HCT116 (cell line): ENCODE measurements around the gene ADARB1. TPM values are rescaled to one million over a fixed set of nuclear protein-coding genes. Genes with fewer than 3 reads are reported as not detected.

Experiments used
- ATAC-seq: fragments of 200-7000 bp; cut with Tn5 transposase; 2 replicates; pipeline ENCODE4 v1.9.1; 2020; ENCODE audit warnings: mild to moderate bottlenecking, moderate library complexity
- BruUV-seq: library from RNA; stranded (reverse); fragments of 400-500 nt; replicated peaks from 2 replicates; lab custom pipeline; 2021; lab: Mats Ljungman, UMichigan
- CTCF ChIA-PET: fragments of 300-600 bp; sonication (Branson Sonifier 250); formaldehyde crosslinking; loops from one replicate; lab custom pipeline; 2021; ENCODE audit warnings: antibody characterized with exemption; lab: Charles Lee
- POLR2A ChIA-PET: fragments of 300-600, 350-600 bp; sonication (Branson Sonifier 250); formaldehyde crosslinking; loops from one replicate; lab custom pipeline; 2021; ENCODE audit warnings: antibody characterized with exemption; lab: Charles Lee
- RAD21 ChIA-PET, 2 experiments: fragments of 300-600 bp; sonication (Branson Sonifier 250); formaldehyde crosslinking; loops; one replicate each; lab custom pipeline; 2023; ENCODE audit warnings: low total read pairs in 2 of 2; ENCODE audit not compliant: uncharacterized antibody in 2 of 2, unreplicated experiment in 2 of 2, low non-redundant PET in 1 of 2; lab: Charles Lee
- DNase-seq: peaks from one replicate; pipeline ENCODE4 v3.0.0-alpha.2; 2010; ENCODE audit warnings: low read depth, low spot score
- H2AFZ ChIP-seq: fragments of 200-600 bp; shearing (Covaris generic), sonication (generic); 2 replicates; pipeline ENCODE4 v1.6.1; 2017; ENCODE audit warnings: low read depth, mixed run types, mixed read lengths, antibody characterized with exemption, low read length; ENCODE audit not compliant: poor library complexity, severe bottlenecking
- H3K27ac ChIP-seq: 2 replicates; pipeline ENCODE4 v1.5.1; 2012; ENCODE audit warnings: low read depth, low read length
- H3K27me3 ChIP-seq: fragments of 200-600 bp; sonication (generic); 2 replicates; pipeline ENCODE4 v1.6.1; 2016; ENCODE audit warnings: mixed run types, low read length, mixed read lengths; ENCODE audit not compliant: insufficient read depth
- H3K36me3 ChIP-seq, 2 experiments: fragments of 200-500 bp in 1 of 2; fragments of 200-600 bp in 1 of 2; sonication (Bioruptor generic) in 1 of 2; sonication (generic) in 1 of 2; 2 replicates each; pipeline versions ENCODE4 v1.5.1 to v1.6.1; 2014 to 2016; ENCODE audit warnings: low read length in 2 of 2, inconsistent platforms in 1 of 2, mixed read lengths in 1 of 2, mixed run types in 1 of 2; ENCODE audit not compliant: insufficient read depth in 2 of 2, control insufficient read depth in 1 of 2
- H3K4me1 ChIP-seq, 2 experiments: fragments of 200-600 bp in 1 of 2; sonication (generic) in 1 of 2; 2 replicates each; pipeline versions ENCODE4 v1.5.1 to v1.6.1; 2012 to 2017; ENCODE audit warnings: low read length in 2 of 2, inconsistent platforms in 1 of 2, mild to moderate bottlenecking in 1 of 2, mixed read lengths in 1 of 2, mixed run types in 1 of 2, moderate library complexity in 1 of 2; ENCODE audit not compliant: insufficient read depth in 2 of 2, control insufficient read depth in 1 of 2
- H3K4me2 ChIP-seq: fragments of 200-600 bp; sonication (generic); 2 replicates; pipeline ENCODE4 v1.6.1; 2017; ENCODE audit warnings: mixed run types, low read length, mixed read lengths
- H3K4me3 ChIP-seq, 2 experiments: fragments of 200-600 bp in 1 of 2; sonication (generic) in 1 of 2; replicated peaks in 1 of 2; 2 replicates each; pipeline ENCODE4 v1.5.1; 2011 to 2016; ENCODE audit warnings: low read length in 2 of 2, control low read depth in 1 of 2, low read depth in 1 of 2, mild to moderate bottlenecking in 1 of 2, mixed read lengths in 1 of 2, mixed run types in 1 of 2
- H3K79me2 ChIP-seq: fragments of 200-600 bp; sonication (generic); 2 replicates; pipeline ENCODE4 v1.6.1; 2017; ENCODE audit warnings: mild to moderate bottlenecking, mixed run types, low read length, moderate library complexity, mixed read lengths; ENCODE audit not compliant: insufficient read depth
- H3K9ac ChIP-seq: fragments of 200-600 bp; sonication (generic); 2 replicates; pipeline ENCODE4 v1.6.1; 2016; ENCODE audit warnings: low read length, mixed read lengths
- H3K9me2 ChIP-seq: fragments of 200-600 bp; sonication (generic), shearing (Covaris generic); 2 replicates; pipeline ENCODE4 v1.6.1; 2017; ENCODE audit warnings: mixed run types, mild to moderate bottlenecking, moderate library complexity; ENCODE audit not compliant: insufficient read depth
- H3K9me3 ChIP-seq, 2 experiments: fragments of 200-500 bp in 1 of 2; fragments of 200-600 bp in 1 of 2; sonication (Bioruptor generic) in 1 of 2; sonication (generic) in 1 of 2; 2 replicates each; pipeline ENCODE4 v1.6.1; 2014 to 2017; ENCODE audit warnings: low read length in 2 of 2, mixed read lengths in 2 of 2, inconsistent platforms in 1 of 2, low read depth in 1 of 2, mild to moderate bottlenecking in 1 of 2, mixed run types in 1 of 2, moderate library complexity in 1 of 2; ENCODE audit not compliant: control insufficient read depth in 1 of 2, insufficient read depth in 1 of 2
- H4K20me1 ChIP-seq: fragments of 200-600 bp; sonication (generic), shearing (Covaris generic); 2 replicates; pipeline ENCODE4 v1.6.1; 2017; ENCODE audit warnings: mixed run types, mild to moderate bottlenecking, moderate library complexity; ENCODE audit not compliant: insufficient read depth
- ATF3 ChIP-seq: IDR thresholded peaks from 2 replicates; pipeline ENCODE4 v1.6.1; 2012
- EGR1 ChIP-seq: IDR thresholded peaks from 2 replicates; pipeline ENCODE4 v1.6.1; 2012; ENCODE audit warnings: low read depth
- MAX ChIP-seq: IDR thresholded peaks from 2 replicates; pipeline ENCODE4 v1.6.1; 2012
- POLR2A ChIP-seq: IDR thresholded peaks from 2 replicates; pipeline ENCODE4 v1.7.0; 2011; ENCODE audit warnings: borderline replicate concordance; ENCODE audit not compliant: insufficient read depth, insufficient read length; ENCODE audit errors: extremely low read depth
- POLR2AphosphoS5 ChIP-seq: IDR thresholded peaks from 2 replicates; pipeline ENCODE4 v1.6.1; 2011; ENCODE audit warnings: mild to moderate bottlenecking, low read depth, low read length, moderate library complexity
- RAD21 ChIP-seq: IDR thresholded peaks from 2 replicates; pipeline ENCODE4 v1.6.1; 2012; ENCODE audit warnings: low read depth, mild to moderate bottlenecking
- REST ChIP-seq: IDR thresholded peaks from 2 replicates; pipeline ENCODE4 v1.6.1; 2012; ENCODE audit warnings: low read depth
- SIN3A ChIP-seq: IDR thresholded peaks from 2 replicates; pipeline ENCODE4 v1.6.1; 2012; ENCODE audit warnings: low read depth
- SP1 ChIP-seq: IDR thresholded peaks from 2 replicates; pipeline ENCODE4 v1.6.1; 2012; ENCODE audit warnings: low read depth
- SRF ChIP-seq: IDR thresholded peaks from 2 replicates; pipeline ENCODE4 v1.6.1; 2012; ENCODE audit warnings: low read depth
- TCF7L2 ChIP-seq: IDR thresholded peaks from 2 replicates; pipeline ENCODE4 v1.7.0; 2011; ENCODE audit warnings: borderline replicate concordance, inconsistent platforms; ENCODE audit not compliant: insufficient read depth, insufficient read length; ENCODE audit errors: extremely low read depth
- ZBTB33 ChIP-seq: IDR thresholded peaks from 2 replicates; pipeline ENCODE4 v1.6.1; 2011; ENCODE audit warnings: mild to moderate bottlenecking, low read length, moderate library complexity; ENCODE audit not compliant: insufficient replicate concordance; ENCODE audit errors: extremely low read depth
- ZFX ChIP-seq: fragments of 450-650 bp; IDR thresholded peaks from 2 replicates; pipeline ENCODE4 v1.6.1; 2017
- intact Hi-C: fragments of 100-400 bp; cut with micrococcal nuclease; formaldehyde crosslinking; loops from 2 replicates; pipeline ENCODE4 v1.10.0; 2022
- total RNA-seq: library from RNA; stranded (reverse); gene quantifications from one replicate; pipeline ENCODE4 v1.2.1, GENCODE V29; 2021; ENCODE audit not compliant: unreplicated experiment

The ADARB1 gene
- total RNA-seq, 1 experiment from 2014 or later, result 13.5 TPM

GRCh38 chr21:45147473-45148315 is 73.3 kb downstream of the ADARB1 start:
- peaks cover 8 to 18% of the 10 kb centered on the region in 2 experiments; a peak in 3 of 4 replicates for H3K4me1 ChIP-seq
- TF ChIP-seq MAX, result no peak
- TF ChIP-seq POLR2A, result no peak
- no peak for TF ChIP-seq TCF7L2
- no peak for TF ChIP-seq REST
- no peak for TF ChIP-seq RAD21
- no peak for TF ChIP-seq POLR2AphosphoS5
- TF ChIP-seq SIN3A, result no peak
- TF ChIP-seq EGR1, result no peak
- no peak for TF ChIP-seq ZBTB33
- no peak for TF ChIP-seq SRF
- no peak for TF ChIP-seq SP1
- no peak for TF ChIP-seq ZFX
- TF ChIP-seq ATF3, result no peak
- TF ChIP-seq, all 23 proteins: peak for 0
- Histone ChIP-seq H3K9me3 (no peaks in the 10 kb centered on the region), H2AFZ (no peak overlapping the region), H3K4me2 (no peak overlapping the region), H3K27me3 (no peaks in the 10 kb centered on the region), H3K9me2 (no peaks in the 10 kb centered on the region), H3K27ac (no peak overlapping the region), H4K20me1 (no peaks in the 10 kb centered on the region), H3K4me3 (no peak overlapping the region), H3K79me2 (no peaks in the 10 kb centered on the region), H3K9ac (no peak overlapping the region), H3K36me3 (no peaks in the 10 kb centered on the region)
- BruUV-seq, result no TSS peak
- ChIA-PET CTCF (interaction anchor here (2.5 kb wide), 1 partner anchor 10 kb away, joined by 15 read pairs; no protein-coding TSS in a partner anchor), RAD21 (interaction anchor here in 1 of 2 experiments (0.5 kb wide), 1 partner anchor 196 kb away, joined by 3 read pairs; no protein-coding TSS in a partner anchor), POLR2A (interaction anchor here (1.6 kb wide), 1 partner anchor 140 kb away, joined by 3 read pairs; the partner anchor contains the start of gene POFUT2)
- ATAC-seq, result no peak; the same call in 1 of the 2 replicates
- DNase-seq, result no peak
- intact Hi-C loops, result no loop called here
